Neuronal stem cell (in vitro differentiated cells): ENCODE measurements around the gene RUNDC3A.
"Not testable (repeated sequence)": the region's sequence is repeated elsewhere in the genome, so short reads cannot be mapped to it uniquely, and the experiment has no call there.

Experiments used
- DNase-seq: peaks from one replicate; pipeline ENCODE4 v3.0.0-alpha.2; 2013; ENCODE audit warnings: low spot score
- H2AFZ ChIP-seq: one replicate; pipeline ENCODE4 v1.6.1; 2013; ENCODE audit warnings: mild to moderate bottlenecking, low read length, inconsistent platforms
- H2AK5ac ChIP-seq: 2 replicates; pipeline ENCODE4 v1.6.1; 2013; ENCODE audit warnings: low read depth, mild to moderate bottlenecking, inconsistent platforms, low read length, moderate library complexity, mixed read lengths
- H2BK120ac ChIP-seq: 2 replicates; pipeline ENCODE4 v1.6.1; 2013; ENCODE audit warnings: low read depth, mild to moderate bottlenecking, inconsistent platforms, low read length, moderate library complexity, mixed read lengths
- H2BK12ac ChIP-seq: one replicate; pipeline ENCODE4 v1.6.1; 2013; ENCODE audit warnings: low read length, inconsistent platforms
- H2BK15ac ChIP-seq: 2 replicates; pipeline ENCODE4 v1.6.1; 2013; ENCODE audit warnings: mild to moderate bottlenecking, low read length, inconsistent platforms, mixed read lengths
- H2BK5ac ChIP-seq: one replicate; pipeline ENCODE4 v1.6.1; 2013; ENCODE audit warnings: inconsistent platforms, mild to moderate bottlenecking, low read length, moderate library complexity
- H3K14ac ChIP-seq: one replicate; pipeline ENCODE4 v1.6.1; 2013; ENCODE audit warnings: low read length, inconsistent platforms
- H3K18ac ChIP-seq: 2 replicates; pipeline ENCODE4 v1.6.1; 2013; ENCODE audit warnings: low read length, inconsistent platforms
- H3K23ac ChIP-seq: 2 replicates; pipeline ENCODE4 v1.6.1; 2013; ENCODE audit warnings: low read depth, mild to moderate bottlenecking, mixed read lengths, low read length, inconsistent platforms; ENCODE audit not compliant: poor library complexity
- H3K27ac ChIP-seq: replicated peaks from 3 replicates; pipeline ENCODE4 v1.5.1; 2013; ENCODE audit warnings: low read length, inconsistent platforms
- H3K27me3 ChIP-seq, 3 experiments: 2 replicates each; pipeline ENCODE4 v1.6.1; 2013; ENCODE audit warnings: low read length in 3 of 3, mild to moderate bottlenecking in 2 of 3, inconsistent platforms in 1 of 3, low read depth in 1 of 3, mixed read lengths in 1 of 3, moderate library complexity in 1 of 3; ENCODE audit not compliant: control insufficient read depth in 3 of 3, insufficient read depth in 3 of 3
- H3K36me3 ChIP-seq, 2 donors: replicated peaks in 1 of 2; 2 replicates each; pipeline ENCODE4 v1.6.1; 2013; ENCODE audit warnings: low read length in 2 of 2; ENCODE audit not compliant: control insufficient read depth in 2 of 2, insufficient read depth in 2 of 2
- H3K4ac ChIP-seq: 2 replicates; pipeline ENCODE4 v1.6.1; 2013; ENCODE audit warnings: inconsistent platforms, mild to moderate bottlenecking, low read length, moderate library complexity
- H3K4me1 ChIP-seq, 2 donors: 1 replicate in 1 of 2; 2 replicates in 1 of 2; pipeline ENCODE4 v1.6.1; 2013; ENCODE audit warnings: low read length in 2 of 2, low read depth in 1 of 2; ENCODE audit not compliant: control insufficient read depth in 2 of 2, insufficient read depth in 1 of 2
- H3K4me2 ChIP-seq: one replicate; pipeline ENCODE4 v1.6.1; 2013; ENCODE audit warnings: mild to moderate bottlenecking, low read length, inconsistent platforms; ENCODE audit not compliant: insufficient read depth, poor library complexity, severe bottlenecking
- H3K4me3 ChIP-seq, 2 donors: 2 replicates each; pipeline ENCODE4 v1.5.1; 2013; ENCODE audit warnings: low read length in 2 of 2, mild to moderate bottlenecking in 2 of 2, inconsistent platforms in 1 of 2, moderate library complexity in 1 of 2
- H3K79me1 ChIP-seq: one replicate; pipeline ENCODE4 v1.6.1; 2013; ENCODE audit warnings: low read depth, mild to moderate bottlenecking, inconsistent platforms, low read length, moderate library complexity
- H3K9ac ChIP-seq: one replicate; pipeline ENCODE4 v1.6.1; 2013; ENCODE audit warnings: mild to moderate bottlenecking, low read depth, low read length, inconsistent platforms; ENCODE audit not compliant: poor library complexity
- H3K9me3 ChIP-seq, 2 donors: replicated peaks in 1 of 2; 2 replicates each; pipeline versions ENCODE3 to v1.6.1; 2013; ENCODE audit warnings: low read length in 2 of 2, mild to moderate bottlenecking in 2 of 2, inconsistent platforms in 1 of 2, low read depth in 1 of 2, mixed read lengths in 1 of 2, moderate library complexity in 1 of 2; ENCODE audit not compliant: control insufficient read depth in 2 of 2, insufficient read depth in 1 of 2
- H4K8ac ChIP-seq: one replicate; pipeline ENCODE4 v1.6.1; 2013; ENCODE audit warnings: low read depth, mild to moderate bottlenecking, inconsistent platforms, low read length, moderate library complexity
- H4K91ac ChIP-seq: one replicate; pipeline ENCODE4 v1.6.1; 2013; ENCODE audit warnings: low read length, low read depth, mild to moderate bottlenecking, inconsistent platforms; ENCODE audit not compliant: poor library complexity
- WGBS, 2 donors: extraction: QIAGEN DNeasy Blood & Tissue Kit; methylation state at CpG; one replicate each; pipeline ENCODE4 v1.1.7; 2013; ENCODE audit warnings: missing lambda C conversion rate in 2 of 2, mixed read lengths in 1 of 2; ENCODE audit not compliant: insufficient read length in 2 of 2, insufficient replicate concordance in 1 of 2; ENCODE audit errors: extremely low coverage in 2 of 2; 5-methylcytosine and 5-hydroxymethylcytosine counted together

The RUNDC3A gene

GRCh38 chr17:44335564-44335963 lies 27.2 kb downstream of the RUNDC3A start:
- Histone ChIP-seq H3K4me1 (no peaks in the 10 kb centered on the region), H2BK120ac (no peak overlapping the region), H2AK5ac (no peak overlapping the region), H3K23ac (no peak overlapping the region), H3K4me2 (no peak overlapping the region), H3K36me3 (no peaks in the 10 kb centered on the region), H3K9ac (no peak overlapping the region), H3K9me3 (no peaks in the 10 kb centered on the region), H3K14ac (no peak overlapping the region), H3K4ac (no peak overlapping the region), H3K18ac (no peak overlapping the region), H3K4me3 (no peak overlapping the region), H2BK12ac (no peak overlapping the region), H3K27me3 (peaks cover 0 to 34% (median 0%) of the 10 kb centered on the region in 3 experiments), H2BK15ac (no peak overlapping the region), H2BK5ac (no peak overlapping the region), H3K27ac (no peak overlapping the region), H3K79me1 (no peaks in the 10 kb centered on the region), H4K8ac (no peak overlapping the region), H2AFZ (no peak overlapping the region), H4K91ac (no peak overlapping the region)
- WGBS, 2 donors: no CpG with 5 or more reads among the region's 3 CpGs
- no peak for DNase-seq

GRCh38 chr17:44335968-44336367 lies 27.6 kb downstream of the RUNDC3A start:
- DNase-seq: no peak
- Histone ChIP-seq H3K79me1 (no peaks in the 10 kb centered on the region), H3K4ac (no peak overlapping the region), H3K18ac (no peak overlapping the region), H3K4me3 (no peak overlapping the region), H2AFZ (no peak overlapping the region), H3K4me1 (no peaks in the 10 kb centered on the region), H2BK120ac (no peak overlapping the region), H3K27ac (no peak overlapping the region), H3K9me3 (no peaks in the 10 kb centered on the region), H3K36me3 (no peaks in the 10 kb centered on the region), H2BK15ac (no peak overlapping the region), H2AK5ac (no peak overlapping the region), H3K4me2 (no peak overlapping the region), H3K9ac (no peak overlapping the region), H4K91ac (no peak overlapping the region), H2BK12ac (no peak overlapping the region), H4K8ac (no peak overlapping the region), H3K14ac (no peak overlapping the region), H3K23ac (no peak overlapping the region), H2BK5ac (no peak overlapping the region), H3K27me3 (peaks cover 0 to 34% (median 0%) of the 10 kb centered on the region in 3 experiments)
- WGBS, 2 donors: no CpG with 5 or more reads among the region's 5 CpGs

- Histone ChIP-seq H3K79me1 (no peaks in the 10 kb centered on the region), H2AFZ (no peak overlapping the region), H3K9ac (no peak overlapping the region), H2BK15ac (no peak overlapping the region), H3K14ac (no peak overlapping the region), H3K4me1 (no peaks in the 10 kb centered on the region), H3K4me2 (no peak overlapping the region), H3K27me3 (peaks cover 0 to 32% (median 0%) of the 10 kb centered on the region in 3 experiments), H3K36me3 (no peaks in the 10 kb centered on the region), H2BK12ac (no peak overlapping the region), H3K23ac (no peak overlapping the region), H3K27ac (no peak overlapping the region), H2BK5ac (no peak overlapping the region), H2BK120ac (no peak overlapping the region), H3K18ac (no peak overlapping the region), H4K8ac (no peak overlapping the region), H3K4ac (no peak overlapping the region), H3K4me3 (no peak overlapping the region), H4K91ac (no peak overlapping the region), H2AK5ac (no peak overlapping the region), H3K9me3 (no peaks in the 10 kb centered on the region)
- no CpG with 5 or more reads among the region's 6 CpGs for WGBS, 2 donors
- DNase-seq: no peak
Observed at GRCh38 chr17:44338702-44339101, 30.3 kb downstream of the RUNDC3A start.

- H3K18ac ChIP-seq, H3K9ac ChIP-seq, H3K4ac ChIP-seq, H2BK5ac ChIP-seq, H2BK15ac ChIP-seq, H2AK5ac ChIP-seq, H3K4me3 ChIP-seq, H3K79me1 ChIP-seq, DNase-seq, H3K27ac ChIP-seq, H3K4me2 ChIP-seq, H3K9me3 ChIP-seq, H3K14ac ChIP-seq, H4K8ac ChIP-seq, H2BK12ac ChIP-seq, H4K91ac ChIP-seq, H2BK120ac ChIP-seq, H2AFZ ChIP-seq, H3K36me3 ChIP-seq, H3K4me1 ChIP-seq, H3K23ac ChIP-seq: not testable (repeated sequence)
- H3K27me3 ChIP-seq: peaks cover 0 to 17% (median 0%) of the 10 kb centered on the region in 3 experiments
- WGBS, 2 donors: no CpG with 5 or more reads among the region's 5 CpGs
Observed at GRCh38 chr17:44340553-44340952, 32.2 kb downstream of the RUNDC3A start.
